IMR-90 (cell line): ENCODE measurements around the gene ABHD17C. TPM values are rescaled to one million over a fixed set of nuclear protein-coding genes. Genes with fewer than 3 reads are reported as not detected.

Source experiments
- ATAC-seq: fragments of 200-7000 bp; cut with Tn5 transposase; 2 replicates; pipeline ENCODE4 v1.9.1; 2020; ENCODE audit warnings: low read depth, mild to moderate bottlenecking, moderate library complexity
- BruUV-seq: library from RNA; stranded (reverse); fragments of 400-500 nt; replicated peaks from 2 replicates; lab custom pipeline; 2021; lab: Mats Ljungman, UMichigan
- CTCF ChIA-PET: fragments of 300-600 bp; formaldehyde crosslinking; extraction: SDS; loops from one replicate; lab custom pipeline; 2021; ENCODE audit warnings: antibody characterized with exemption; lab: Yijun Ruan, JAX
- POLR2A ChIA-PET: fragments of 300-600 bp; sonication (Branson Sonifier 250); formaldehyde crosslinking; loops from one replicate; lab custom pipeline; 2022; ENCODE audit warnings: antibody characterized with exemption; ENCODE audit not compliant: unreplicated experiment; lab: Charles Lee
- DNase-seq: peaks from one replicate; pipeline ENCODE4 v3.0.0; 2013
- H2AFZ ChIP-seq: replicated peaks from 2 replicates; pipeline ENCODE3; 2013; ENCODE audit warnings: low read length, mild to moderate bottlenecking; ENCODE audit not compliant: poor library complexity
- H2AK5ac ChIP-seq: 2 replicates; pipeline ENCODE4 v1.6.1; 2013; ENCODE audit warnings: low read depth, low read length, inconsistent platforms
- H2AK9ac ChIP-seq: replicated peaks from 2 replicates; pipeline ENCODE3; 2013; ENCODE audit warnings: mild to moderate bottlenecking, low read depth, low read length, moderate library complexity; ENCODE audit not compliant: poor library complexity
- H2BK120ac ChIP-seq: 2 replicates; pipeline ENCODE4 v1.6.1; 2013; ENCODE audit warnings: low read depth, low read length, inconsistent platforms
- H2BK15ac ChIP-seq: 3 replicates; pipeline ENCODE4 v1.6.1; 2013; ENCODE audit warnings: low read depth, low read length, inconsistent platforms
- H2BK20ac ChIP-seq: 2 replicates; pipeline ENCODE4 v1.6.1; 2013; ENCODE audit warnings: low read depth, mild to moderate bottlenecking, inconsistent platforms, low read length, moderate library complexity
- H2BK5ac ChIP-seq: 2 replicates; pipeline ENCODE4 v1.6.1; 2013; ENCODE audit warnings: mild to moderate bottlenecking, low read depth, low read length, inconsistent platforms; ENCODE audit not compliant: poor library complexity, severe bottlenecking
- H3K14ac ChIP-seq: replicated peaks from 2 replicates; pipeline ENCODE4 v1.6.1; 2013; ENCODE audit warnings: low read depth, low read length, inconsistent platforms
- H3K18ac ChIP-seq: 2 replicates; pipeline ENCODE4 v1.6.1; 2013; ENCODE audit warnings: low read depth, low read length, control low read depth
- H3K23ac ChIP-seq: 2 replicates; pipeline ENCODE4 v1.6.1; 2013; ENCODE audit warnings: low read depth, low read length, inconsistent platforms
- H3K27ac ChIP-seq: 2 replicates; pipeline ENCODE4 v1.5.1; 2013; ENCODE audit warnings: mild to moderate bottlenecking, control low read depth, low read length; ENCODE audit not compliant: insufficient read depth
- H3K27me3 ChIP-seq: 2 replicates; pipeline ENCODE4 v1.6.1; 2013; ENCODE audit warnings: low read length; ENCODE audit not compliant: control insufficient read depth, insufficient read depth
- H3K36me3 ChIP-seq: 2 replicates; pipeline ENCODE4 v1.6.1; 2013; ENCODE audit warnings: low read length, mixed read lengths; ENCODE audit not compliant: control insufficient read depth, insufficient read depth
- H3K4ac ChIP-seq: 2 replicates; pipeline ENCODE4 v1.6.1; 2013; ENCODE audit warnings: low read depth, low read length, inconsistent platforms
- H3K4me1 ChIP-seq: 2 replicates; pipeline ENCODE4 v1.6.1; 2013; ENCODE audit warnings: low read length, mixed read lengths; ENCODE audit not compliant: control insufficient read depth, insufficient read depth
- H3K4me2 ChIP-seq: 2 replicates; pipeline ENCODE4 v1.6.1; 2013; ENCODE audit warnings: low read depth, mild to moderate bottlenecking, control low read depth, low read length, moderate library complexity
- H3K4me3 ChIP-seq: 2 replicates; pipeline ENCODE4 v1.5.1; 2013; ENCODE audit warnings: low read depth, mild to moderate bottlenecking, control low read depth, low read length, moderate library complexity; ENCODE audit not compliant: insufficient read depth
- H3K56ac ChIP-seq: 2 replicates; pipeline ENCODE4 v1.6.1; 2013; ENCODE audit warnings: low read length, inconsistent platforms; ENCODE audit not compliant: insufficient read depth; ENCODE audit errors: extremely low read depth
- H3K79me1 ChIP-seq, 2 experiments: 2 replicates each; pipeline ENCODE4 v1.6.1; 2013; ENCODE audit warnings: low read length in 2 of 2, inconsistent platforms in 1 of 2, low read depth in 1 of 2
- H3K9ac ChIP-seq: 2 replicates; pipeline ENCODE4 v1.6.1; 2013; ENCODE audit warnings: low read depth, low read length, control low read depth
- H3K9me1 ChIP-seq: 2 replicates; pipeline ENCODE4 v1.6.1; 2013; ENCODE audit warnings: low read length, inconsistent platforms; ENCODE audit not compliant: insufficient read depth
- H3K9me3 ChIP-seq: 2 replicates; pipeline ENCODE4 v1.6.1; 2013; ENCODE audit warnings: low read length; ENCODE audit not compliant: control insufficient read depth, insufficient read depth
- H4K20me1 ChIP-seq: 2 replicates; pipeline ENCODE4 v1.6.1; 2013; ENCODE audit warnings: low read length, inconsistent platforms; ENCODE audit not compliant: insufficient read depth
- H4K5ac ChIP-seq: 2 replicates; pipeline ENCODE4 v1.6.1; 2013; ENCODE audit warnings: mild to moderate bottlenecking, low read depth, low read length, control low read depth
- H4K8ac ChIP-seq, 2 experiments: 2 replicates each; pipeline ENCODE4 v1.6.1; 2013; ENCODE audit warnings: low read depth in 2 of 2, low read length in 2 of 2, control low read depth in 1 of 2, inconsistent platforms in 1 of 2
- H4K91ac ChIP-seq: 2 replicates; pipeline ENCODE4 v1.6.1; 2013; ENCODE audit warnings: low read depth, low read length, inconsistent platforms; ENCODE audit not compliant: insufficient read depth
- CEBPB ChIP-seq: IDR thresholded peaks from 2 replicates; pipeline ENCODE4 v1.6.1; 2012; ENCODE audit warnings: low read depth, low read length, improper control_type of control experiment
- MXI1 ChIP-seq: IDR thresholded peaks from 2 replicates; pipeline ENCODE4 v1.6.1; 2012; ENCODE audit warnings: low read depth, mild to moderate bottlenecking, low read length, moderate library complexity, borderline replicate concordance
- WGBS, 2 experiments: methylation state at CpG; one replicate each; pipeline versions ENCODE4 v1.1.5 to v1.1.7; 2013; ENCODE audit warnings: missing lambda C conversion rate in 2 of 2; ENCODE audit not compliant: insufficient read length in 1 of 2; ENCODE audit errors: extremely low coverage in 2 of 2; 5-methylcytosine and 5-hydroxymethylcytosine counted together
- dilution Hi-C: fragments of 300-500 bp; cut with HindIII; formaldehyde crosslinking; loops from one replicate; pipeline ENCODE4 v1.14.3; 2018; ENCODE audit warnings: low sequenced_read_pairs; ENCODE audit not compliant: unreplicated experiment
- in situ Hi-C: fragments of 300-500 bp; cut with MboI; formaldehyde crosslinking; loops from 3 replicates; pipeline ENCODE4 v1.14.3; 2019; ENCODE audit warnings: low sequenced_read_pairs, inconsistent platforms, mixed read lengths
- intact Hi-C: fragments of 100-400 bp; cut with micrococcal nuclease; formaldehyde crosslinking; loops from 2 replicates; pipeline ENCODE4 v1.10.0; 2022
- polyA plus RNA-seq, 3 experiments: library from polyadenylated mRNA; depleted of rRNA; stranded (reverse); fragments of >200 nt; gene quantifications; 2 replicates each; pipeline ENCODE4 v1.2.3, GENCODE V29; 2012; ENCODE audit warnings: low replicate concordance in 1 of 3
- total RNA-seq: library from RNA; depleted of rRNA; stranded (reverse); fragments of >200 nt; gene quantifications from 2 replicates; pipeline ENCODE4 v1.2.3, GENCODE V29; 2012

ABHD17C gene
- total and polyA plus RNA-seq, 2 of the 4 experiments (the other 2 are of a cell fraction) = 5.4 to 10.3 TPM

DNA sequence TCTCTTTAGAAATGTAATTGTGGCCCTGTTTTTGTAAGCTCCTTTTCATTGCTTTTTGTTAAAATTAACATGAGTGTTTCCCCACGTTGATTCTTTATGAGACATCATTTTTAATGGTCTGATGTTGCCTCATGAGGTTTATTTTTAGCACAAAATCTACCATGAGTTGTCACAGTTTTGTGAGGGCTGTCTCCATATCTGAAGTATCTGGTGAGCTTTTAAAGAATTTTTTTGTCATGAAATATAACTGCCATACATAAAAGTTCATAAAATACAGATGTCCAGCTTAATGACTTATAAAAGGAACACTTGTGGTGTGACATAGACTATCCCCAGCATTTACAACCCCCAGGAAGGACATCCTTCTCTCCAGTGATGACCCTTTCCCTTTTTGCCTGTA lies 49.7 kb downstream of the ABHD17C start:
- dilution Hi-C loops (no loop called here), intact Hi-C loops (no loop called here), in situ Hi-C loops (no loop called here)
- Histone ChIP-seq H4K91ac (0 out of 2 replicates have a peak overlapping the region, but pooled peaks have one; percentile 39), H2BK5ac (peak overlapping the region; percentile 72), H2AK9ac (no peak overlapping the region), H3K9me3 (no peaks in the 10 kb centered on the region), H3K56ac (no peak overlapping the region), H3K9me1 (peaks cover 23% of the 10 kb centered on the region), H3K79me1 (peaks cover 55 to 87% of the 10 kb centered on the region in 2 experiments), H2BK15ac (no peak overlapping the region), H3K27me3 (no peaks in the 10 kb centered on the region), H3K23ac (no peak overlapping the region), H3K36me3 (peaks cover 8% of the 10 kb centered on the region), H3K14ac (peak overlapping the region; percentile 67; the same call in 1 of the 2 replicates), H3K4ac (peak overlapping the region; percentile 34; the same call in 1 of the 2 replicates), H4K20me1 (peaks cover 43% of the 10 kb centered on the region), H3K18ac (no peak overlapping the region), H2BK120ac (peak overlapping the region; percentile 73; the same call in 1 of the 2 replicates), H2AFZ (no peak overlapping the region), H3K4me1 (peaks cover 10% of the 10 kb centered on the region), H3K4me3 (no peak overlapping the region), H2BK20ac (peak overlapping the region; percentile 57; the same call in 1 of the 2 replicates), H4K8ac (0 out of 4 replicates have a peak overlapping the region, but pooled peaks of 1 of the 2 experiments have one; percentile 2), H4K5ac (no peak overlapping the region), H3K4me2 (peak overlapping the region; percentile 21; the same call in 1 of the 2 replicates), H2AK5ac (no peak overlapping the region), H3K9ac (no peak overlapping the region; the same call in 1 of the 2 replicates), H3K27ac (no peak overlapping the region)
- TF ChIP-seq CEBPB (peak; percentile 84), MXI1 (no peak)
- no peak for ATAC-seq
- CTCF ChIA-PET = interaction anchor here (0.6 kb wide), 1 partner anchor 144 kb away, joined by 3 read pairs; no protein-coding TSS in a partner anchor
- DNase-seq = peak; percentile 60
- no CpG with 5 or more reads among the region's 1 CpG for WGBS, 2 experiments
- POLR2A ChIA-PET = no interaction called here
- BruUV-seq = no TSS peak
